Hematopoietic multipotent progenitor cell treated with erythropoietin and hydrocortisone succinate and interleukin-3 and kit ligand, for 4 days (in vitro differentiated cells): ENCODE measurements around the gene SIGLEC8.
A peak's percentile ranks its signal among the peaks of the same experiment; 100 is the strongest.
"Not testable (repeated sequence)": the region's sequence is repeated elsewhere in the genome, so short reads cannot be mapped to it uniquely, and the experiment has no call there.

ENCODE experiments used
- DNase-seq: peaks from one replicate; pipeline ENCODE4 v3.0.0-alpha.2; 2015

Gene SIGLEC8

DNA sequence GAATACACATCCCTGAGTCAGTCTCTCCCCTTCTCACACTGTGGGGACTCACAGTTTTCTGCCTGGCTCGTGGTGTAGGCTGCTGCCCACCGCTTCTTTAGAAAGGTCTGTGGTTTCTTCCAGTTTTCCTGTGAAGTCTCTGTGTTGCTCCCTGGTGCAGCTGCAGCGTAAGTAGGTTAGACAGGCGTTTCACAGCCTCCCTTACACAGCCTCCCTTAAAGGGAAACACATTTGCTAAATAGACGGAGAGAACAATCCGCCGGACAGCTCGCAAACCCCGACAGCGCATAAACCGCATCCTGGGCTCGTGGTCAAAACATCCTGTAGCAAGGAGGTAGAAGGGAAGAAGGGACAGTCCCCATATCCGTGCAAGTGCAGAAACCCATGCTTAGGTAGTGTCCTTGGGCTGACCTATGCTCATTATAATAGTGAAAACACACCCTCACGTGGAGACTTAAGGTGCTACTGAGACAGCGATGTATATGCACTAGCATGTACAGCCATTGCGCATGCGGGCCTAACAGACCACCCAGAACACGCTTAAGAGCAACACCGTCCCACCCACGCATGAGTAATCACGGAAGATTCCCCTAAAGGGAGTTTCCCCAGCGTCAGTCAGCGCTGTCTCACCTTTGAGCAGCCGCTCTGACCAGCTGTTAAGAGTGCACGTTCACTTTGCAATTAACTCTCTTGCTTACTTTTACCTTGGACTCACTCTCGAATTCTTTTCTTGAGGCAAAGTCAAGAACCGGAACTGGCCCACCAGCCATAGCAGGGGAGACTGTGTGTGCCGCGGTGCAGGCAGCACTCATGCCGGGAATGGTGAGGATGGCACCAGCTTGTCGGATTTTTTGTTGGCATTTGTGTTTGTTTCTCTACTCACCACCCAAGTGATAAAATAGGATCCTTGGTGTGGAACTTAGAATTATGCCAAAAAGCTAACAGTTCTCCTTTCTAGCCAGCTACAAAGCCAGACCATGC is 16.6 kb downstream of the SIGLEC8 start:
- DNase-seq = peak; percentile 64

DNA sequence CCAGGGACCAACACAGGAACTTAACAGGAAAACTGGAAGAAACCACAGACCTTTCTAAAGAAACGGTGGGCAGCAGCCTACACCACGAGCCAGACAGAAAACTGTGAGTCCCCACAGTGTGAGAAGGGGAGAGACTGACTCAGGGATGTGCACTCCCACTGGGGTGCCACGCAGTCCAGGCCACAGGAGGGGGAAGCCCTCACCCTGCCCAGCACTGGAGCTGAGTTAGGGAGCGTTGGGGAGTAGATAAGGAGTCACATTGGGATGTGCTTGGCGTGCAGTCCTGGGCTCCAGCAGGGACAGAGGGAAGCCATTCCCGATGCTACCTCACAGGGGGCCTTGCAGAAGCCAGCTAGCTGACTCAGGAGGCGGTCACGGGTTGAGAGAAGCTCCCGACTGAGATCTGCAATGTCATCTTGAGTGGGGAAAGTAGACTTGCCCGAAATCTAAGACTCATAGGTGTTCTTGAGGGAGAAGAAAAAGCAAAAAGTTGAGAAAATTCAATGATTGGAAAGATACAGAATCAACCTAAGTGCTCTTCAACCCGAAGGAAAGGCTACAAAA is 17.3 kb downstream of the SIGLEC8 start:
- DNase-seq = peak; percentile 59

DNA sequence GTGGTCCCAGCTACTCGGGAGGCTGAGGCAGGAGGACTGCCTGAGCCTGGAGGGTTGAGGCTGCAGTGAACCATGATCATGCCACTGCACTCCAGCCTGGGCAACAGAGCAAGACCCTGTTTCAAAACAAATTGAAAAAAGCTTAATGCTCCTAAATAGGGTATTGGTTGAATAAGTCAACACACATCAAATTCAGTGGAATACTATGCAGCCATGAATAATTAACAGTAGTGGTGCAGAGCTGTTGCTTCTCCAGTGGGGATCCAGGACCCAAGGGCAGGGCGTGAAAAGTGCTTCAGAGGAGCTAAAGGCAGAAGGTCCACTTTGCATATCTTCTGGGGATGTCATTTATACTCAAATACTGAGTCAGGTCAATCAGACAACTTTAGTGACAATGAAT is 18.2 kb downstream of the SIGLEC8 start:
- DNase-seq = no peak

DNA sequence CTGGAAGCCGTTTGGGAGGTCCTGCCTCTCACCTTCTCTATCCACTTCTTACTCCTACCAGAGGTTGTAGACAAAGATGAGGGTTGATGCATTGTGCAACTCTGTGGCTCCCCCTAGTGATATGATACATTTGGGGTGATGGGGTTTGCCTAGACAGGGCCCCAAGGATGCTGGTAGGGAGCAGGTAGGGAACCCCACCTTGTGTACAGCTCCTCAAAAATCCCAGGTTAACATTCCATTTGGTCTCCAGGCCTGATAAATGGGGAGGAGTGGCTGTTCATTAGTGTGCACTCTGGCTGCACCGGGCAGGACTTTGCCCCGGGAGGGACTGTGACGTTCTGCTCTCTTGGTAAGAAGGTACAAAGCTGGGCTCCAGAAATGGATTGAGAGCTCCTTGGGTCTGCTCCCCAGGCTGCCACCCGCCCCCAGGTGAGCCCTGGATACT is 19.2 kb downstream of the SIGLEC8 start:
- peak; percentile 67 for DNase-seq

DNA sequence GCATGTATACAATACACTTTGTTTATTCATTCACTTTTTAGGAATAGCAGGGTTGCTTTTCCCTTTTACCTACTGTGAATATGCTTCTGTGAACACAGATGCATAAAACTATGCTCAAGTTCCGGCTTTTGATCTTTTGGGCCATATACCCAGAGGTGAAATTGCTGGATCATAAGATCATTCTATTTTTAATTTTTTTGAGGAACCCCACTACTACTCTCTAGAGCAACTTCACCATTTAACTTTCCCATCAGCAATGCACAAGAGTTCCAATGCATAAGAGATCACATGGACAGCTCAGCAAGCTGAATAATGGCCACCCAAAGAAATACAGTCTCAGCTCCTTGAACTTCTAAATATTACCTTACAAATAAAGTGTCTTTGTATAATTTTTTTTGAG is 23.8 kb downstream of the SIGLEC8 start:
- no peak for DNase-seq

DNA sequence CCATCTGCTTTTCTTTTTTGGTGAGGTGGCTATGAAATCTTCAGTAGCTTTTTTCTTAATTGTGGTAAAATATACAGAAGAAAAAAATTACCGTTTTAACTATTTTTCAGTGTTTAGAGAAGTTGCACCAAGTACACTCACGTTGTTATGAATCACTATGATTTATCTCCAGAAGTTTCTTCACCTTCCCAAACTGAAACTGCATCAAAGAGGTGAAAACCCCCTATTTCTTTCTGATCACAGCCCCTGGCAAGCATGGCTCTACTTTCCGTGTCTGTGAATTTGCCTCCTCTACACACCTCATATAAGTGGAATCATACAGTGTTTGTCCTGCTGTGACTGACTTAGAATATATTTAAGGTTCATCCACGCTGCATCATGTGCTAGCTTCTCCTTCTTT is 25.2 kb downstream of the SIGLEC8 start:
- no peak for DNase-seq

DNA sequence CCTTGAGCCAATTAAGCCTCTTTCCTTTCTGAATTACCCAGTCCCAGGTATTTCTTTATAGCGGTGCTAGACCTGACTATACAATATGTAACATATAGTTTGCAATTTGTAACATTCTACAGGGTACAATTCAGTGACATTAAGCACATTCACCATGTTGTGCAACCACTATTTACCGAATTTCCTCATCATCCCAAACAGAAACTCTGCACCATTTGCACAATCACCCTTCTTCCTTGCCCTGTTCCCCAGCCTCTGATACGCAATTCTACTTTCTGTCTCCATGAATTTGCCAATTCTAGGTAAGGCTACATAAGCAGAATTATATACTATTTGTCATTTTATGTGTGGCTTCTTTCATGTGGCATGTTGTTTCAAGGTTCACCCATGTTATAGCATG is 27.1 kb downstream of the SIGLEC8 start:
- peak; percentile 44 for DNase-seq

DNA sequence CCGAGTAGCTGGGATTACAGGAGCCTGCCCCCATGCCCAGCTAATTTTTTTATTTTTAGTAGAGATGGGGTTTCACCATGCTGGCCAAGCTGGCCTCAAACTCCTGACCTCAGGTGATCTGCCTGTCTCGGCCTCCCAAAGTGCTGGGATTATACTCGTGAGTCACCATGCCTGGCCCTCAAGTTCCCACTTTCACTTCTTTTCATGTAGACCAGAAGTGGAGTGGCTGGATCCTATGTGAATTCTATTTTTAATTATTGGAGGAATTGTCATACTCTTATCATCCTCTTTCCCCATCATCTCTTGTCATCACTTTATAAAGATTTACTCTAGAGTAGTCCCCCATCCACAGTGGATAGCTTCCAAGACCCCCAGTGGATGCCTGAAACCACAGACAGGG is 28.0 kb downstream of the SIGLEC8 start:
- DNase-seq = no peak

DNA sequence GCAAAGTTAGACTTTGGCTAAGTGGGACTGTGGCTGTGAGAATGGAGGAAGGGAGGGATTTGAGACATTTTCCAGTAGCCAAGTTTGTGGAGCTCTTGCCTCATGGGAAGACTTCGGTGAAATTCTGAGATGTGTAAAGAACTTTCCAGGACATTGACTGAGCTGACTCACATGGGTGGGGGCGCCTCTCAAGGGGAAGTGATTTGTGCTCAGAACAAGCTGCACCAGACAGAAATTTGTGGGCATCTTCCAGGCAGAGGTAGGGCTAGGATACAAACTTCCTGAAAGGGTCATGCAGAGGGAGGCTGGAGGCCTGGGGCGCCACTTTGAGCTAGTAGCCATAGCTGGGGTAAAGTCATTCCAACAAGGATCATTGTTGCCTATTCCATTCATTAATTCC is 31.1 kb downstream of the SIGLEC8 start:
- no peak for DNase-seq

DNA sequence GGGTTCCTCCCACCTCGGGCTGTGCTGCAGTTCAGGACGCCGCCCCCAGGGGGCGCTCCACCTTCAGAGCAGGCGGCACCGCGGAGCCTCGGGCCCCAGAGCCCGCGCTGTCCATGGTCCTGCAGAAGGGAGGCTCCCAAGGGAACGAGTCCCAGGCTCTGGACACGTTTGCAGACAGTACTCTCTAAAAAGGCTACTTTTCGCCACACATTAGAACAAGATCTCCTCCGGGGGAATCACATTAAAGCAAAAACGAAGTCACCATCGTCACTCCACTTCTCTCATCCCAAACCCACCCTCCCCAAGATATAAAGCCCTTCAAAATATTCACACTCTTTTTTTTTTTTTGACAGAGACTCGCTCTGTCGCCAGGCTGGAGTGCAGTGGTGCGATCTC is 36.2 kb downstream of the SIGLEC8 start:
- peak; percentile 94 for DNase-seq

DNA sequence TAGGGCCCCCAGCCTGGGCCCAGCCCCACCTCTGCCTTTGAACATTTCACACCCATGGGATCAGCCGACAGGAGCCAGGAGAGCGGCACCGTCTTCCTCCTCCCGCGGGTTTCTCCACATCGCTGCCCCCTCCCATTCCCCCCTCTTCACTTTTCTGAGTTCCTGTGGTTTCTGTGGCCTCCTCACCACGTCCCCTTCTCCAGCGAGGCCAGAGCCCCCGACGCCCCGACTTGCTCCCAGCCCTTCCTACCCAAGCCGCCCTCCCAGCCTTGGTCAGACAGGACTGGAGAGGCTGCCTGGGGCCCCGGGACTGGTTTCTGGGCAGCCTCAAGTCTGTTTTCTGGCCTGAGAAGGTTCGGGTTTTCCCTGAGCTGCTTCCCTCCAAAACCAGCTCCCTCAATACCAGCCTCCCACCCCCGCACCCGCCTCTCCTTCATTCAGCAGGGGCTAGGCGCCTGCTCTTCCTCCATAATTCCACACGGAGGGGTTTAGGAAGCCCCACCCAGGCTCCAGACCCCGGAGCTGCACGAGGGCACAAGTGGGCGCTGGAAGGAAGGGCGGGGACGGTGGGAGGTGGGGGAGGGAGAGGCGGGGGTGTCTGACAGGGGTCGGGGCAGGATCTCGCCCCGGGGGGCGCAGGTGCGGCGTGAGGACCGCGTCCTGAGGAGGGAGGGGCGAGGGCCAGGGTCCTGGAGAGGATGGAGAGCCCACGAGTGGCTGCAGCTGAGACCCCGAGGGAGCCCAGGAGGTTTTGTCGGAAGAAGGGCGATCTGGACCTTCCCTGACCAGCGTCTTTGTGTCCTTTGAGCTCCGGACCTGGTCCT is 36.8 kb downstream of the SIGLEC8 start:
- peak; percentile 41 for DNase-seq

DNA sequence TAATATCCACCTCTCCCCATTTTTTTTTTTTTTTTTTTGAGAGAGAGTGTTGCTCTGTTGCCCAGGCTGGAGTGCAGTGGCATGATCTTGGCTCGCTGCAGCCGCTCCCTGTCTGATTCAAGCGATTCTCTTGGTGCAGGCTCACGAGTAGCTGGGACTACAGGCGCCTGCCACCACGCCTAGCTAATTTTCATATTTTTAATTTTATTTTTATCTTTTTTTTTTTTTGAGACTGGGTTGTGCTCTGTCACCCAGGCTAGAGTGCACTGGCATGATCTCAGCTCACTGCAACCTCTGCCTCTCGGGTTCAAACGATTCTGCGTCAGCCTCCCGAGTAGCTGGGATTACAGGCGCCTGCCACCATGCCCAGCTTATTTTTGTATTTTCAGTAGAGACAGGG is 37.7 kb downstream of the SIGLEC8 start:
- not testable (repeated sequence) for DNase-seq

DNA sequence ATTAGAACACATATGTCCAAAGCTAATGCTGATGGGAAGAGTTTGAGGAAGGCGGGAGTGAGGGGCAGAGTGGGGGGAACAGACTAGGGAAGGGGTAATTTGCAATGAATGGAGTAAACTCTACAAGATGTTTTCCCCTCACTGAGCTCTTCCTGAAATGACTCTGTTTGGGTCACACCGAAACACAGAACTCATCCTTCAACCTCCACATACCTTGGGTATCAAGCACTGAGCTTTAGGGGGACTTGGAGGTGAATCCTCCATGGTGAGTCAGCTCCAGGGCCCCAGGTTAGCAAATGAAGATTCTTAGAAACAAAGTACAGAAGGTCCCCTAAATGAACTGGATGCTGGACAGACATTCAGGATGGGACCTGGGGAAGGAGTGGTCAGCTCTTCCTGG is 39.5 kb downstream of the SIGLEC8 start:
- no peak for DNase-seq

DNA sequence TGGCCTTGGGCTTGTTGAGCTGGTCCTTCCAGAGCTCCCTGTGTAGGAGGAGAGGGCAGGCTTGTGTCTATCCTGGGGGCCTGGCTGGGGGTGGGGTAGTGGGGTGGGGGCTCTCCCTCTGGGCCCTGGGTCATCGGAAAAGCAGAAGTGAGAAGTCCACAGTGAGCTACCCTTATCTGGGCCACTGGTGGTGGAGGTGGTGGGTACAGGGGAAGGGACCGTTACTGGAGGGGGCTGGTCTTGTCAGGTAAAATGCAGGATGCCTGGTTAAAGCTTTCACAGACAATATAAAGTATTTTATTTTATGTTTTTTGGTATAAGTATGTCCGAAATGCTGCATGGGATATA is 40.5 kb downstream of the SIGLEC8 start:
- DNase-seq = peak; percentile 64

DNA sequence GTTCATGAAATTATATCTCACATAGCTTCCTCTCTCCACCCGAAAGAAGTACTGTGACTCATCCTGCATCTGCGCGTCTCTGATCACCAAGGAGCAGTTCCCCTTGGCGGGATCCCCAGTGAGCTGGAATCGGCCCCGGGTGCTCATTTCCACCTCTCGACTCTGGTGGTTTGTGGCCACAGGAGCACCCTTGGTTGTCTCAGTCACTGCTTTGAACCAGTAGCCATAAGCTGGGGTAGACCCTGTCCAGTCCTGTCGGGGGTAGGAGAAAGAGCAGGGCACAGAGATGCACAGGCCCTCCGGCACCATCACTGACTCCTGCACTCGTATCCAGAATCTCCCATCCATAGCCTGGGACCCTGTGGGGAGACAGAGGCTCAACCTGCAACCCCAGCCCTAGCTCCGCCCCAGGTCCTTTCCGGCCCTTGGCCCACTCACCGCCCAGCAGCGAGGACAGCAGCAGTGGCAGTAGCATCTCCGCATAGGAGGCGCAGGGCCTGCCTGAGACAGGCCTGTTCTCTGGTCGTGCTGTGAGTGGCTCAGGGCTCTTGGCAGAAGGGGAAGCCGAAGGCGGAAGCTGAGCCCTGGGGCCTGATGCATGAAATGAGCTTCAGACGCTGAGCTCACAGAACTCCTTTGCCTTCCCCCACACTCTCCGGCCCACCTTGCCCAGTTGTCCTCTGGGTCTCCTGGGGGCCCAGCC is 41.0 kb downstream of the SIGLEC8 start, which contains the start of gene SIGLEC10:
SIGLEC10 (minus strand) TSS at position 536 of the 703 bp plus-strand sequence; CDS start at position 475, 61 bp downstream.
- peak; percentile 93 for DNase-seq

DNA sequence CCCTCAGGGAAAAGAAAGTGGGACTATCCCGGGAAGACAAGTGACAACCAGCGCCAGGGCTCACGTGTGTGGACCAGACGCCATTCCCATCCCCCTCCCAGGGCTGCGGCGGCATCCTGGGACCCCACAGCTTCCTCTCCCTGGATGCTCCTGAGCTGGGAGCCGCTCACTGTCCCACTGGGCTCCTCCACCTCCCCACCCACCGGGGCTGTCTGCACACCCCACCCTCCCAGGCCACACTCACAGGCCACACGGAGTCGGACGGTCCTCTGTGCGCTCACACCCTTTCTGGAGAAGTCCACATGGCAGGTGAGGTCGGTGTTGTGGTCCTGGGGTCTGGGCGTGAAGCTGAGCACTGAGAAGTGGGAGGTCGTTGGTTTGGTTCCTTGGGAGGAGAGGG is 41.8 kb downstream of the SIGLEC8 start:
- not testable (repeated sequence) for DNase-seq

DNA sequence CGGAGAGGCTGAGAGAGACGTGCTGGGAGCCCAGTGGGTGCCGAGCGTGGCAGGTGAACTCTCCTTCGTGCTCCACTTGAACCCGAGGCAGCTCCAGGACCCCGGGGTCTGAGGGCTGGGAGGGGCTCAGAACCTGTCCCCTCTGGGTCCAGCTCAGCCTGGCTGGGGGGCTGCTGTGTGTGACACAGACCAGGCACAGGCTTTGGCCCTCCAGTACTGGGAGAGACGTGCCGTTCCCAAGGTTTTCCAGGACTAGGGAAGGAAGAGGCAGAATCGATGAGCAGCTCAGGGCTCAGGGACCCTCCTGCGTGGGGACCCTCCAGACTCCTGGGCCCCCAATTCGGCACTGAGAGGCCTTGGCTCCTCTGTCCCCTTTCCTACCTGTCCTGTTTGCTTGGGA is 43.1 kb downstream of the SIGLEC8 start:
- no peak for DNase-seq

DNA sequence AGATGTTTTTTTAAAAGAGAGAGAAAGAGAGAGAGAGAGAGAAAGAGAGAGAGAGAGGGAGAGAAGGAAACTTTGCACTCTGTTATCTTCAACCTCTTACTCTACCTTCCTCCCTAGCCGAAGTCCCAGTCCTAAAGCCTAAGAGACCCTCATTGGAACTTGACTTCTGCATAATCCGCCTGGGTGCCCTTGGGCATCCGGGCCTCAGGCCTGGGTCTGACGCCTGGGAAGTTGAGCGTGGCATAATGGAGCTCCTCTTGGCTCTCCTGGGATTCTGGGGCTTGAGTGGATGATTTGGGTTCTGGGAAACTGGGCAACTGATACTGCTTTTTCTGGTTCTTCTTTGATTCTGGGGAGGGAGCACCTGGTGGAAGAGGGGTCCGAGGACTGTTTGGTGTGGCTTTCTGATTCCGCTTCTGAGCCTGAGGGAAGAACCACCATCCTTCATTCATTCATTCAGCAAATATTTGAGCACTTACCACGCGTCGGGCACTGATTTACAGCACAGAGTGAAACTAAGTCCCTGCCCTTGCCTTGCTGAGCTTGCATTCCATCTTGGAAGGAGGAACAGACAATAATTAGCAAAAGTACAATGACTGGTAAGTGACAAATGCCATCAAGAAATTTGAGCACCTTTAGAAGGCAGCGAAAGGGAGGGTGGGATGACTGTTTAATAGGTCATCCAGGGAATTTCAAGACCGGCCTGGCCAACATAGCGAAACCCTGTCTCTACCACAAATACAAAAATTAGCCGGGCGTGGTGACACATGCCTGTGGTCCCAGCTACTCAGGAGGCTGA is 47.1 kb downstream of the SIGLEC8 start:
- DNase-seq = no peak

DNA sequence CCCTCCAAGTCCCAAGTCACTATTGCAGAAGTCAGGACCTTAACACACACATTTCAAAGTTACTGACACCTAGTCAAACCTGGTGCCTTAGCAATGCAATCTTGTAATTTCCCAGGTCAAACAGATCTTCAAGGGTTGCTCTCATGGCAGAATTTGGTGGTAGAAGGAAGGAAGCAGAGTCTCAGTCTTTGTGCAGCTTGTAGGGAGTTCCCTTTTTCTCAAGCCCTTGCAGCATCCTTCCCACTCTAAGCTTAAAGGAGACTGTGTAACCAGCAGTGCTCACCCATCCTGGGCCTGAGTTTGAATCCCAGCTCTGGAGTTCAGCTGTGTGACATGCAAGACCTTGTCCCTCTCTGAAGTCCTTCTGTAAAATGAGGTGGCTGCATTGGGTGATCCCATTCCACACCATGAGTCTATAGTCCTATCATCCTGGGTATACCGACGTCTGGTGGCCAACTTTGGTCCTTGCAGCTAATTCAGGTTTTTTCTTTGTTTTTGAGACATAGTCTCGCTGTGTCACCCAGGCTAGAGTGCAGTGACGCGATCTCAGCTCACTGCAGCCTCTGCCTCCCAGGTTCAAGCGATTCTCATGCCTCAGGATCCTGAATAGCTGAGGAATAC is 50.6 kb downstream of the SIGLEC8 start:
- peak; percentile 73 for DNase-seq

DNA sequence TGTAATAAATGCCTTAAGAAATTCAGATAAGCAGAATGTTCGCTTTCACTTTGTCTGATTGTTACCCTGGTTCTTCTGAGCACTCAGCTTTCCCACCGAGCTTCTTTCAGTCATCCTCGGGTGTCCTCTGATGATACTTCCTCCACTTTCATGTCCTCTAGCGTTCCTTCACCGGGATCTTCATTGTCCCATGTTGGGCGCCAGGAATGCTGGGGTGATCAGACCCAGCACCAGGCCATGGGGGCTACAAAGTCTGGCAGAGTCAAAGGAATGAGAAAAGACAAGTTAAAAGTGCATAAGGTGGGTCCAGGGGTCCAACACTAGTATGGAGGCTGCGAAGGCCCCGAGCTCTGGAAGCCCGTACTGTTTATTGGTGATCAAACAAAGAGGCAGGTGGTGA is 56.1 kb downstream of the SIGLEC8 start:
- DNase-seq = no peak
